OCI-LY7 (cell line): ENCODE data around the gene PRR7. TPM values are rescaled to one million over a fixed set of nuclear protein-coding genes. Genes with fewer than 3 reads are reported as not detected.

ENCODE experiments used
- BruUV-seq: library from RNA; stranded (reverse); fragments of 400-500 nt; replicated peaks from 2 replicates; lab custom pipeline; 2021; lab: Mats Ljungman, UMichigan
- CTCF ChIA-PET: fragments of 300-600 bp; sonication (Branson Sonifier 250); formaldehyde crosslinking; loops from one replicate; lab custom pipeline; 2022; ENCODE audit warnings: antibody characterized with exemption; ENCODE audit not compliant: unreplicated experiment; lab: Charles Lee
- POLR2A ChIA-PET: fragments of 300-600 bp; sonication (Branson Sonifier 250); formaldehyde crosslinking; loops from one replicate; lab custom pipeline; 2022; ENCODE audit warnings: antibody characterized with exemption; lab: Charles Lee
- DNase-seq: peaks from one replicate; pipeline ENCODE4 v3.0.0-alpha.2; 2015; ENCODE audit warnings: low spot score
- H2AFZ ChIP-seq: fragments of 200-600 bp; sonication (generic), shearing (Covaris generic); 2 replicates; pipeline ENCODE4 v1.6.1; 2014; ENCODE audit warnings: mild to moderate bottlenecking, antibody characterized with exemption, low read length, moderate library complexity
- H3K27ac ChIP-seq: fragments of 200-600 bp; sonication (generic); 2 replicates; pipeline ENCODE4 v1.5.1; 2014; ENCODE audit warnings: mixed run types, low read depth, mild to moderate bottlenecking, moderate library complexity, low read length, inconsistent platforms; ENCODE audit not compliant: poor library complexity, severe bottlenecking
- H3K36me3 ChIP-seq: fragments of 200-600 bp; sonication (generic); 2 replicates; pipeline ENCODE4 v1.6.1; 2014; ENCODE audit warnings: mild to moderate bottlenecking, antibody characterized with exemption, low read length, moderate library complexity, mixed read lengths; ENCODE audit not compliant: insufficient read depth
- H3K4me1 ChIP-seq: fragments of 200-600 bp; sonication (generic); 2 replicates; pipeline ENCODE4 v1.5.1; 2014; ENCODE audit warnings: mild to moderate bottlenecking, low read length; ENCODE audit not compliant: insufficient read depth, poor library complexity, severe bottlenecking
- H3K4me2 ChIP-seq: fragments of 200-600 bp; sonication (generic); 2 replicates; pipeline ENCODE4 v1.6.1; 2014; ENCODE audit warnings: mild to moderate bottlenecking, low read length
- H3K4me3 ChIP-seq: fragments of 200-600 bp; sonication (generic); 2 replicates; pipeline ENCODE4 v1.5.1; 2014; ENCODE audit warnings: mild to moderate bottlenecking, low read depth, low read length; ENCODE audit not compliant: poor library complexity, severe bottlenecking
- H3K79me2 ChIP-seq: fragments of 200-600 bp; sonication (generic); 2 replicates; pipeline ENCODE4 v1.6.1; 2016; ENCODE audit warnings: low read depth, mild to moderate bottlenecking, low read length, moderate library complexity, mixed read lengths; ENCODE audit not compliant: insufficient read depth
- H3K9me2 ChIP-seq: fragments of 200-600 bp; sonication (generic); 2 replicates; pipeline ENCODE4 v1.6.1; 2016; ENCODE audit warnings: mild to moderate bottlenecking, low read length, mixed read lengths; ENCODE audit not compliant: insufficient read depth
- H3K9me3 ChIP-seq: fragments of 200-600 bp; sonication (generic); 2 replicates; pipeline ENCODE4 v1.6.1; 2014; ENCODE audit warnings: mild to moderate bottlenecking, mixed run types, low read length, mixed read lengths
- H4K20me1 ChIP-seq: fragments of 200-600 bp; sonication (generic); 2 replicates; pipeline ENCODE4 v1.6.1; 2014; ENCODE audit warnings: mild to moderate bottlenecking, antibody characterized with exemption, low read length, moderate library complexity, mixed read lengths; ENCODE audit not compliant: insufficient read depth
- CTCF ChIP-seq: fragments of 200-600 bp; sonication (generic); conservative IDR thresholded peaks from 2 replicates; pipeline ENCODE4 v1.5.1; 2014; ENCODE audit warnings: mild to moderate bottlenecking, antibody characterized with exemption, low read length, moderate library complexity, mixed read lengths
- EZH2phosphoT487 ChIP-seq: fragments of 200-600 bp; sonication (generic); IDR thresholded peaks from 2 replicates; pipeline ENCODE4 v1.6.1; 2018; ENCODE audit warnings: low read depth, borderline replicate concordance, mild to moderate bottlenecking, mixed run types, antibody characterized with exemption, low read length, moderate library complexity, mixed read lengths
- intact Hi-C: fragments of 100-400 bp; cut with micrococcal nuclease; formaldehyde crosslinking; loops from one replicate; pipeline ENCODE4 v1.10.0; 2022; ENCODE audit not compliant: unreplicated experiment
- total RNA-seq, 2 experiments: library from RNA; depleted of rRNA in 1 of 2; stranded (reverse); fragments of >200 nt in 1 of 2; shearing (Covaris generic) in 1 of 2; gene quantifications; 2 replicates each; pipeline ENCODE4 v1.2.3, GENCODE V29; 2014 to 2022

Gene PRR7
- total RNA-seq, 2 experiments from 2014 or later, result 12.8 to 13.6 TPM

GRCh38 chr5:177442066-177442826, 4.4 kb upstream of the PRR7 start:
- CTCF ChIA-PET, result interaction anchor here (0.5 kb wide), 1 partner anchor 16 kb away, joined by 3 read pairs; no protein-coding TSS in a partner anchor
- peaks cover 25% of the 10 kb centered on the region for H3K4me1 ChIP-seq

GRCh38 chr5:177443144-177443983, 3.2 kb upstream of the PRR7 start:
- Histone ChIP-seq H3K9me3 (no peaks in the 10 kb centered on the region), H4K20me1 (no peaks in the 10 kb centered on the region), H3K4me1 (peaks cover 34% of the 10 kb centered on the region), H3K79me2 (no peaks in the 10 kb centered on the region), H3K9me2 (no peaks in the 10 kb centered on the region), H3K4me3 (no peak overlapping the region), H3K27ac (no peak overlapping the region), H3K4me2 (no peak overlapping the region), H3K36me3 (peaks cover 40% of the 10 kb centered on the region), H2AFZ (no peak overlapping the region)
- TF ChIP-seq CTCF (no peak), EZH2phosphoT487 (no peak)
- no TSS peak for BruUV-seq
- ChIA-PET CTCF (no interaction called here), POLR2A (interaction anchor here (0.7 kb wide), 1 partner anchor 16 kb away, joined by 3 read pairs; no protein-coding TSS in a partner anchor)
- peak; percentile 25 for DNase-seq
- intact Hi-C loops, result no loop called here

More at GRCh38 chr5:177442066-177442826, 4.4 kb upstream of the PRR7 start:
- POLR2A ChIA-PET, result interaction anchor here (0.5 to 1.2 kb wide), 2 partner anchors 10 to 432 kb away, joined by 3 to 4 read pairs; no protein-coding TSS in a partner anchor
- Histone ChIP-seq H4K20me1 (no peaks in the 10 kb centered on the region), H3K9me3 (no peaks in the 10 kb centered on the region), H3K4me3 (no peak overlapping the region), H3K4me2 (no peak overlapping the region), H3K9me2 (no peaks in the 10 kb centered on the region), H3K79me2 (no peaks in the 10 kb centered on the region), H3K36me3 (peaks cover 51% of the 10 kb centered on the region), H3K27ac (no peak overlapping the region), H2AFZ (no peak overlapping the region)
- DNase-seq, result no peak
- intact Hi-C loops, result no loop called here
- BruUV-seq, result no TSS peak
- TF ChIP-seq CTCF, result no peak
- TF ChIP-seq EZH2phosphoT487, result no peak
